Measurements from ENCODE around the gene NTN1.

DNA sequence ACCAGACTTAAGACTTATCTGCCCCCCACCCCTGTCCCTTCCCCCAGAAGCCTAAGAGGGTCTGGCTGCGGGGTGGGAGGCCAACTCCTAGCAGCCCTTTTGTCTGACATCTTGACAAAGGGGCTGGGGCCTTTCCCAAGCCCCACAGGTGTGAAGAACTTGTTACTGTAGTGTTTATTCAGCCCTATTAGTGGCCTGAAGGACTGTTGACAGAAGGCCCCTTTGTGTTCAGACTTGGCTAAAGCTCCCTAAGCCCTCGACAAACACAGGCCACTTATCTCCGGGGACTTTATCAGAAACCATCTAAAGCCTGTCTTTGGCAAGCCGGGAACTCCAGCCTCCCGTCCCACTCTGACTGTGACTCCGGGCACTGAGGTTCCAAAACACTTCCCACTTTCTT is 129.8 kb downstream of the NTN1 start:
- TF ChIP-seq, protein P1, sequence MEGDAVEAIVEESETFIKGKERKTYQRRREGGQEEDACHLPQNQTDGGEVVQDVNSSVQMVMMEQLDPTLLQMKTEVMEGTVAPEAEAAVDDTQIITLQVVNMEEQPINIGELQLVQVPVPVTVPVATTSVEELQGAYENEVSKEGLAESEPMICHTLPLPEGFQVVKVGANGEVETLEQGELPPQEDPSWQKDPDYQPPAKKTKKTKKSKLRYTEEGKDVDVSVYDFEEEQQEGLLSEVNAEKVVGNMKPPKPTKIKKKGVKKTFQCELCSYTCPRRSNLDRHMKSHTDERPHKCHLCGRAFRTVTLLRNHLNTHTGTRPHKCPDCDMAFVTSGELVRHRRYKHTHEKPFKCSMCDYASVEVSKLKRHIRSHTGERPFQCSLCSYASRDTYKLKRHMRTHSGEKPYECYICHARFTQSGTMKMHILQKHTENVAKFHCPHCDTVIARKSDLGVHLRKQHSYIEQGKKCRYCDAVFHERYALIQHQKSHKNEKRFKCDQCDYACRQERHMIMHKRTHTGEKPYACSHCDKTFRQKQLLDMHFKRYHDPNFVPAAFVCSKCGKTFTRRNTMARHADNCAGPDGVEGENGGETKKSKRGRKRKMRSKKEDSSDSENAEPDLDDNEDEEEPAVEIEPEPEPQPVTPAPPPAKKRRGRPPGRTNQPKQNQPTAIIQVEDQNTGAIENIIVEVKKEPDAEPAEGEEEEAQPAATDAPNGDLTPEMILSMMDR (IDR thresholded peaks at IDR 0.05; ENCODE audit: insufficient read depth, low read length, poor library complexity, severe bottlenecking) = no peak
- TF ChIP-seq EZH2phosphoT487 (conservative IDR thresholded peaks at IDR 0.05; ENCODE audit: low read length) = no peak

Data from SU-DHL-6 (cell line).